HCT116 (cell line): ENCODE results near the gene RMRP. TPM values are rescaled to one million over a fixed set of nuclear protein-coding genes. Genes with fewer than 3 reads are reported as not detected.

Experiments used
- ATAC-seq: fragments of 200-7000 bp; cut with Tn5 transposase; 2 replicates; pipeline ENCODE4 v1.9.1; 2020; ENCODE audit warnings: mild to moderate bottlenecking, moderate library complexity
- BruUV-seq: library from RNA; stranded (reverse); fragments of 400-500 nt; replicated peaks from 2 replicates; lab custom pipeline; 2021; lab: Mats Ljungman, UMichigan
- CTCF ChIA-PET: fragments of 300-600 bp; sonication (Branson Sonifier 250); formaldehyde crosslinking; loops from one replicate; lab custom pipeline; 2021; ENCODE audit warnings: antibody characterized with exemption; lab: Charles Lee
- POLR2A ChIA-PET: fragments of 300-600, 350-600 bp; sonication (Branson Sonifier 250); formaldehyde crosslinking; loops from one replicate; lab custom pipeline; 2021; ENCODE audit warnings: antibody characterized with exemption; lab: Charles Lee
- RAD21 ChIA-PET, 2 experiments: fragments of 300-600 bp; sonication (Branson Sonifier 250); formaldehyde crosslinking; loops; one replicate each; lab custom pipeline; 2023; ENCODE audit warnings: low total read pairs in 2 of 2; ENCODE audit not compliant: uncharacterized antibody in 2 of 2, unreplicated experiment in 2 of 2, low non-redundant PET in 1 of 2; lab: Charles Lee
- DNase-seq: peaks from one replicate; pipeline ENCODE4 v3.0.0-alpha.2; 2010; ENCODE audit warnings: low read depth, low spot score
- H2AFZ ChIP-seq: fragments of 200-600 bp; shearing (Covaris generic), sonication (generic); 2 replicates; pipeline ENCODE4 v1.6.1; 2017; ENCODE audit warnings: low read depth, mixed run types, mixed read lengths, antibody characterized with exemption, low read length; ENCODE audit not compliant: poor library complexity, severe bottlenecking
- H3K27ac ChIP-seq: 2 replicates; pipeline ENCODE4 v1.5.1; 2012; ENCODE audit warnings: low read depth, low read length
- H3K27me3 ChIP-seq: fragments of 200-600 bp; sonication (generic); 2 replicates; pipeline ENCODE4 v1.6.1; 2016; ENCODE audit warnings: mixed run types, low read length, mixed read lengths; ENCODE audit not compliant: insufficient read depth
- H3K36me3 ChIP-seq, 2 experiments: fragments of 200-500 bp in 1 of 2; fragments of 200-600 bp in 1 of 2; sonication (Bioruptor generic) in 1 of 2; sonication (generic) in 1 of 2; 2 replicates each; pipeline versions ENCODE4 v1.5.1 to v1.6.1; 2014 to 2016; ENCODE audit warnings: low read length in 2 of 2, inconsistent platforms in 1 of 2, mixed read lengths in 1 of 2, mixed run types in 1 of 2; ENCODE audit not compliant: insufficient read depth in 2 of 2, control insufficient read depth in 1 of 2
- H3K4me1 ChIP-seq, 2 experiments: fragments of 200-600 bp in 1 of 2; sonication (generic) in 1 of 2; 2 replicates each; pipeline versions ENCODE4 v1.5.1 to v1.6.1; 2012 to 2017; ENCODE audit warnings: low read length in 2 of 2, inconsistent platforms in 1 of 2, mild to moderate bottlenecking in 1 of 2, mixed read lengths in 1 of 2, mixed run types in 1 of 2, moderate library complexity in 1 of 2; ENCODE audit not compliant: insufficient read depth in 2 of 2, control insufficient read depth in 1 of 2
- H3K4me2 ChIP-seq: fragments of 200-600 bp; sonication (generic); 2 replicates; pipeline ENCODE4 v1.6.1; 2017; ENCODE audit warnings: mixed run types, low read length, mixed read lengths
- H3K4me3 ChIP-seq, 2 experiments: fragments of 200-600 bp in 1 of 2; sonication (generic) in 1 of 2; replicated peaks in 1 of 2; 2 replicates each; pipeline ENCODE4 v1.5.1; 2011 to 2016; ENCODE audit warnings: low read length in 2 of 2, control low read depth in 1 of 2, low read depth in 1 of 2, mild to moderate bottlenecking in 1 of 2, mixed read lengths in 1 of 2, mixed run types in 1 of 2
- H3K79me2 ChIP-seq: fragments of 200-600 bp; sonication (generic); 2 replicates; pipeline ENCODE4 v1.6.1; 2017; ENCODE audit warnings: mild to moderate bottlenecking, mixed run types, low read length, moderate library complexity, mixed read lengths; ENCODE audit not compliant: insufficient read depth
- H3K9ac ChIP-seq: fragments of 200-600 bp; sonication (generic); 2 replicates; pipeline ENCODE4 v1.6.1; 2016; ENCODE audit warnings: low read length, mixed read lengths
- H3K9me2 ChIP-seq: fragments of 200-600 bp; sonication (generic), shearing (Covaris generic); 2 replicates; pipeline ENCODE4 v1.6.1; 2017; ENCODE audit warnings: mixed run types, mild to moderate bottlenecking, moderate library complexity; ENCODE audit not compliant: insufficient read depth
- H3K9me3 ChIP-seq, 2 experiments: fragments of 200-500 bp in 1 of 2; fragments of 200-600 bp in 1 of 2; sonication (Bioruptor generic) in 1 of 2; sonication (generic) in 1 of 2; 2 replicates each; pipeline ENCODE4 v1.6.1; 2014 to 2017; ENCODE audit warnings: low read length in 2 of 2, mixed read lengths in 2 of 2, inconsistent platforms in 1 of 2, low read depth in 1 of 2, mild to moderate bottlenecking in 1 of 2, mixed run types in 1 of 2, moderate library complexity in 1 of 2; ENCODE audit not compliant: control insufficient read depth in 1 of 2, insufficient read depth in 1 of 2
- H4K20me1 ChIP-seq: fragments of 200-600 bp; sonication (generic), shearing (Covaris generic); 2 replicates; pipeline ENCODE4 v1.6.1; 2017; ENCODE audit warnings: mixed run types, mild to moderate bottlenecking, moderate library complexity; ENCODE audit not compliant: insufficient read depth
- ATF3 ChIP-seq: IDR thresholded peaks from 2 replicates; pipeline ENCODE4 v1.6.1; 2012
- CBX3 ChIP-seq: IDR thresholded peaks from 2 replicates; pipeline ENCODE4 v1.6.1; 2012; ENCODE audit warnings: low read depth
- CEBPB ChIP-seq: IDR thresholded peaks from 2 replicates; pipeline ENCODE4 v1.6.1; 2012; ENCODE audit warnings: low read depth
- ELF1 ChIP-seq: IDR thresholded peaks from 2 replicates; pipeline ENCODE4 v1.6.1; 2012; ENCODE audit warnings: low read depth, borderline replicate concordance
- EZH2 ChIP-seq: fragments of 200-600 bp; sonication (generic); IDR thresholded peaks from 2 replicates; pipeline ENCODE4 v1.6.1; 2017; ENCODE audit warnings: antibody characterized with exemption, mixed run types
- EZH2phosphoT487 ChIP-seq: fragments of 200-600 bp; IDR thresholded peaks from 2 replicates; pipeline ENCODE4 v1.6.1; 2018; ENCODE audit warnings: antibody characterized with exemption, borderline replicate concordance
- FOSL1 ChIP-seq: IDR thresholded peaks from 2 replicates; pipeline ENCODE4 v1.6.1; 2012; ENCODE audit warnings: low read depth
- JUND ChIP-seq: IDR thresholded peaks from 2 replicates; pipeline ENCODE4 v1.6.1; 2012
- MAX ChIP-seq: IDR thresholded peaks from 2 replicates; pipeline ENCODE4 v1.6.1; 2012
- POLR2AphosphoS5 ChIP-seq: IDR thresholded peaks from 2 replicates; pipeline ENCODE4 v1.6.1; 2011; ENCODE audit warnings: mild to moderate bottlenecking, low read depth, low read length, moderate library complexity
- RAD21 ChIP-seq: IDR thresholded peaks from 2 replicates; pipeline ENCODE4 v1.6.1; 2012; ENCODE audit warnings: low read depth, mild to moderate bottlenecking
- REST ChIP-seq: IDR thresholded peaks from 2 replicates; pipeline ENCODE4 v1.6.1; 2012; ENCODE audit warnings: low read depth
- SIN3A ChIP-seq: IDR thresholded peaks from 2 replicates; pipeline ENCODE4 v1.6.1; 2012; ENCODE audit warnings: low read depth
- SRF ChIP-seq: IDR thresholded peaks from 2 replicates; pipeline ENCODE4 v1.6.1; 2012; ENCODE audit warnings: low read depth
- TCF7L2 ChIP-seq: IDR thresholded peaks from 2 replicates; pipeline ENCODE4 v1.7.0; 2011; ENCODE audit warnings: borderline replicate concordance, inconsistent platforms; ENCODE audit not compliant: insufficient read depth, insufficient read length; ENCODE audit errors: extremely low read depth
- YY1 ChIP-seq: IDR thresholded peaks from 2 replicates; pipeline ENCODE4 v1.6.1; 2011; ENCODE audit warnings: low read length, low read depth, moderate library complexity, mild to moderate bottlenecking; ENCODE audit not compliant: insufficient replicate concordance; ENCODE audit errors: extremely low read depth
- ZFX ChIP-seq: fragments of 450-650 bp; IDR thresholded peaks from 2 replicates; pipeline ENCODE4 v1.6.1; 2017
- ZNF274 ChIP-seq: fragments of 200-500 bp; sonication (Bioruptor generic); IDR thresholded peaks from 2 replicates; pipeline ENCODE4 v1.6.1; 2014; ENCODE audit warnings: mild to moderate bottlenecking, low read depth, low read length, inconsistent platforms
- intact Hi-C: fragments of 100-400 bp; cut with micrococcal nuclease; formaldehyde crosslinking; loops from 2 replicates; pipeline ENCODE4 v1.10.0; 2022
- total RNA-seq: library from RNA; stranded (reverse); gene quantifications from one replicate; pipeline ENCODE4 v1.2.1, GENCODE V29; 2021; ENCODE audit not compliant: unreplicated experiment
- TF ChIP-seq, protein P1 (sequence below): IDR thresholded peaks from 2 replicates; pipeline ENCODE4 v1.6.1; 2011; ENCODE audit warnings: mild to moderate bottlenecking, low read length, moderate library complexity; ENCODE audit not compliant: insufficient replicate concordance; ENCODE audit errors: extremely low read depth

RMRP gene
- total RNA-seq, 1 experiment from 2014 or later = 30,969 TPM

DNA sequence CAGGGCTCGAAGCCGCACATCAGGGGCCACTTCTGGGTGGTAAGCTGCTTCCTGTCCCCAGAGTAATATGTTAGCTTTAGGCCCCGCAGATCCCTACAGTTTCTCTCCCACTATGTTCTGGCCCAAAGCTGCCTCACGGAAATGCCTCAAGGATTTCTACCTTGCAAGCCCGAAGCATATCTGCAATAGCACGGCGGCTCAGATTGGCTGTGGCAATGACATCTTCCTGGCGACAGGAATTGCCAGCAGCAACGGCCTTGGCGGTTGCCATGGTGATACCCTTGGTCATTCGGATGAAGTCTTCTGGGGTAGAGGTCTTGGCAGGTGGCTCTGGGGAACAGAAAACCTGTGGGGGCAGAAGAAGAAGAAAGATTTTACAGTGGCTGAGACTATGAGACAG is 42.2 kb upstream of the RMRP start:
- TF ChIP-seq ELF1 = no peak
- no peak for TF ChIP-seq MAX
- no peak for TF ChIP-seq POLR2AphosphoS5
- TF ChIP-seq ATF3 = no peak
- no peak for TF ChIP-seq EZH2phosphoT487
- TF ChIP-seq REST = no peak
- no peak for TF ChIP-seq CEBPB
- no peak for TF ChIP-seq ZNF274
- TF ChIP-seq RAD21 = no peak
- TF ChIP-seq YY1 = no peak
- TF ChIP-seq, protein P1, sequence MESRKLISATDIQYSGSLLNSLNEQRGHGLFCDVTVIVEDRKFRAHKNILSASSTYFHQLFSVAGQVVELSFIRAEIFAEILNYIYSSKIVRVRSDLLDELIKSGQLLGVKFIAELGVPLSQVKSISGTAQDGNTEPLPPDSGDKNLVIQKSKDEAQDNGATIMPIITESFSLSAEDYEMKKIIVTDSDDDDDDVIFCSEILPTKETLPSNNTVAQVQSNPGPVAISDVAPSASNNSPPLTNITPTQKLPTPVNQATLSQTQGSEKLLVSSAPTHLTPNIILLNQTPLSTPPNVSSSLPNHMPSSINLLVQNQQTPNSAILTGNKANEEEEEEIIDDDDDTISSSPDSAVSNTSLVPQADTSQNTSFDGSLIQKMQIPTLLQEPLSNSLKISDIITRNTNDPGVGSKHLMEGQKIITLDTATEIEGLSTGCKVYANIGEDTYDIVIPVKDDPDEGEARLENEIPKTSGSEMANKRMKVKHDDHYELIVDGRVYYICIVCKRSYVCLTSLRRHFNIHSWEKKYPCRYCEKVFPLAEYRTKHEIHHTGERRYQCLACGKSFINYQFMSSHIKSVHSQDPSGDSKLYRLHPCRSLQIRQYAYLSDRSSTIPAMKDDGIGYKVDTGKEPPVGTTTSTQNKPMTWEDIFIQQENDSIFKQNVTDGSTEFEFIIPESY = no peak
- TF ChIP-seq CBX3 = no peak
- TF ChIP-seq TCF7L2 = no peak
- TF ChIP-seq JUND = no peak
- TF ChIP-seq ZFX = no peak
- no peak for TF ChIP-seq EZH2
- no peak for TF ChIP-seq FOSL1
- no peak for TF ChIP-seq SIN3A
- TF ChIP-seq SRF = no peak
- Histone ChIP-seq H3K4me3 (no peak overlapping the region), H3K9me2 (no peaks in the 10 kb centered on the region), H2AFZ (no peak overlapping the region), H4K20me1 (no peaks in the 10 kb centered on the region), H3K9me3 (no peaks in the 10 kb centered on the region), H3K36me3 (peaks cover 50 to 78% of the 10 kb centered on the region in 2 experiments), H3K4me2 (no peak overlapping the region), H3K27ac (no peak overlapping the region), H3K79me2 (no peaks in the 10 kb centered on the region), H3K9ac (no peak overlapping the region), H3K4me1 (peaks cover 0 to 4% of the 10 kb centered on the region in 2 experiments; a peak in 1 of 4 replicates), H3K27me3 (no peaks in the 10 kb centered on the region)
- RAD21 ChIA-PET = no interaction called here
- DNase-seq = no peak
- POLR2A ChIA-PET = no interaction called here
- no TSS peak for BruUV-seq
- no peak for ATAC-seq
- CTCF ChIA-PET = interaction anchor here (2.3 kb wide), 1 partner anchor 9 kb away, joined by 8 read pairs; no protein-coding TSS in a partner anchor
- intact Hi-C loops = no loop called here
